ENCODE results near the gene MNAT1.
"Not testable (repeated sequence)": the region's sequence is repeated elsewhere in the genome, so short reads cannot be mapped to it uniquely, and the experiment has no call there.

MNAT1 gene

DNA sequence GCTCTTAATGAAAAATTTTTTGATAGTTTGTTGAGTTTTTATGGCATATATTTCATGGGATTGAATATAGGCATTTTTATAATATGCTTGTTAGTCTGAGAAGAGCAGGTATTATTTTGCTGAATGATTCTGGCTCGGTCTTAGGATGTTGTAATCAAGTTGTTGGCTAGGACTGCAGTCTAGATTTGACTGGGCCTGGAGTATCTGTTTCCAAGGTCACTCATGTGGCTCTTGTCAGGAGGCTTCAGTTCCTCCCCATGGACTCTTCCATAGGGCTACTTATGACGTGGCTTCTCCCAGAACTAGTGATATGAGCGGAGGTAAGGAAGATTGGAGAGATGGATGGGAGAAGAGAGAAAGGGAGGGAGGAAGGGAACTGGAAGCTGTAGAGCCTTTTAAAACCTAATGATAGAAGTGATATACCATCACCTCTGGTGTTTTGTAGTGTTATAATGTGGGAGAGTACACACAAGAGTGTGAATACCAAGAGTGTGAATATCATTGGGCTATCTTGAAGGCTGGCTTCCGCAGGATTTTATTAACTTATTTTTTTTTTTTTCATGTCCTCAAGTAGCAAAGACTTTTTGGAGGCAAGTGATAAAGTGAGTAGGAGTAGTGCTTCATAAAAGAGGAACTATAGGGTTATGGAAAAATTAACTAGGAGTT is 4.4 kb downstream of the MNAT1 start:
- DNase-seq: no peak

- DNase-seq: no peak
These were observed 10.0 kb downstream of the MNAT1 start for GRCh38 chr14:60744566-60744965.

DNA sequence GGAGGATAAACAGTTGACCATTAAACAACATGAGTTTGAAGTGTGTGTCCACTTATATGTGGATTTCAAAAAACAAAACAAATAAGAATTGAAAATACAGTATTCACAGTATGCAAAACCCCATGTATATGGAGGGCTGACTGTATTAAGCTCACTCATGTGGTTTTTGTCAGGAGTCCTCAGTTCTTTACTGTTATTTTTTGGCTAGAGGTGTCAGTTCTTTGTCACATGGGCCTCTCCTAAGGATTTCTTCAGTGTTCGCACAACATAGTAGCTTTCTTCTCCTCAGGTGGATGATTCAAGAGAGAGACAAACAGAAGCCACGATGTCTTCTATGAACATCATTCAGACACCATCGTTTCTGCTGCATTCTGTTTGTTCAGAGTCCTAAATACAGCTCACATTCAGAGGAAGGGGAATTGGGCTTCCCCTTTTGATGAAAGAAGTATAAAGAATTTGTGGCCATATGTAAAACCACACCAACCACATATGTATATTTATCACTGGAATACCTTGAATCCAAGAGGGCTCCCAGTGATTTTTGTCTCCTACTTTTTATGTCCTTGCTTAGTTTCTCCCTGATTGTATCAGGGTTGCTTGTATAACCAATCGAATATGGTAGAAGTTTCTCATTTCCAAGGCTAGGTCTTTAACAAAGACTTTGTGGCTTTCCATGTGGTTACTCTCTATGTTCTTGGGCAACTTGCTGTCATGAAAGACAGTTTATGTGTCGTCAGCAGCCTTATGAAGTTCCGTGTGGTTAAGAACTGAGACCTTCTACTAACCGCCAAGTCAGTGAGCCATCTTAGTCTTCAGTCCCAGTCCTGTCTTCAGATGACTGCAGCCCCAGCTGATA is 18.9 kb downstream of the MNAT1 start:
- peak; percentile 19 for DNase-seq

GRCh38 chr14:60756847-60757246 is 22.3 kb downstream of the MNAT1 start:
- no peak for DNase-seq

DNA sequence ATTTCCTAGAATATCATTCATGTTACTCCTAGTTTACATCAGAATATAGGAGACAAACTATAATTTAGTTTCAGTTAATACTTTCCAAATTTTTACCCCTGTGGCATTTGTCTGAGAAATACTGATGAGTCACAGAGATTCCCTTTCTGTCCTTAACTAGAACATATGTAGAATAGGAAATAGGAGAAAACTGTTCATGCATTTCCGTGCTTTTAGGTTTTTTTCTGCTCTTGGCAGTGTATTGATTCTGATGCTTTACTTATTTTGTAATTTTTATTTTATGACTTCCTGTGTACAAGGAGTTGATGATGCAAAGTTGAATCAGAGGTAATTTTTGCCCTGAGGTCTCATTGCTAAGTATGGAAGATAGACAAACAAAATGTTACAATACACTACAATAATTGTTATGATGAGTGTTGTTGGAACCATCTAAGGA is 23.0 kb downstream of the MNAT1 start:
- DNase-seq: no peak

- DNase-seq: no peak
These were observed 24.3 kb downstream of the MNAT1 start for GRCh38 chr14:60758885-60759284.

DNA sequence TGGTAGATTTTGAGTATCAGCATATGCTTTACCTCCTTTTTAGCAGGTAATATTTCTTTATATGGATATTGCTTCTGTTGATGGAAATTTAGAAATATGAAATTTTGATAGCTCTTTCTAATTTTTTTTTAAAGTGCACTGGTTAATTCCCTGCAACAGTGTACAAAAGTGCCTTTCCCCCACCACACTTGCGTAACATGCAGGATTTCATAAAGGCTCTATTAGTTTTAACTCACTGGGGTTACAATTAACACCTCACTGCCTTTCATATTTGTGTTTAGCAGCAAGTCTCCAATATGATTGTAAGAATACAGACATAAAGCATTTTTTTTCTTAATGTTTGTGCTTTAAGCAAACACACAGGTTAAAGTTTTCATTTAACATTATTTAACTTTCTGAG is 25.6 kb downstream of the MNAT1 start:
- no peak for DNase-seq

DNA sequence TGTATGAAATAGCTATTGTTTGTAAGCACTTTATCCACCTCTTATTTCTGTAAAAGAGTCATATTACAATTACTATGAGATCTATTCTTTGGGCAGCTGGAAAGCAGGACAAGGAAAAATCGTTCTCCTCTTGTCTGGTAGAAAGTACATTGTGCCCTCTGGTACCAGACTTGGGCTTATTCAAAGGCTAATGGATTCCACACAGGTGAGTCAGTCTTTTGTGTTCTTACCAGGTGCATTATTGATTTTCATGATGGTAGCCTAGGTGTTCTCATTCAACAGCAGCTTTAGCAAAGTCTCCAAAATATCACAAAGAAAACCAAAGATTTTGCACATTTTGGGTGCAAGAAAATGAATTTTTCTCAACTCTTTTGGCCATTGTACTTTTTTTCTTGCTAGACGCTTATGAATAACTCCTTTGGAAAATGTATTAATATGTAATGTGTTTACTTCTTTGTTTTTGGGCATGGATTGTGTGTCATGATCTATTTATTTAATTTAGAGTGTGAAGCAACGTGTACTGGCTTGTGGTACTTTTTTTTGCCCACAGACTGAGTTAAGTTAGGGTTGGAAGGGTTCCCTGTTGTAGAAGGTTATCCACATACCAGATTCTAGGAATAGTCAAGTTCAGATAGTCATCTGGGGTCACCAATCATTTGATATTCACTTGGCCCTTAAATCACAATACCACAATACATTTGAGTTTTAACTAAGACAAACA is 26.2 kb downstream of the MNAT1 start:
- no peak for DNase-seq

- no peak for DNase-seq
These were observed 34.0 kb downstream of the MNAT1 start for GRCh38 chr14:60768602-60769001.

- no peak for DNase-seq
These were observed 36.6 kb downstream of the MNAT1 start for GRCh38 chr14:60771117-60771516.

DNA sequence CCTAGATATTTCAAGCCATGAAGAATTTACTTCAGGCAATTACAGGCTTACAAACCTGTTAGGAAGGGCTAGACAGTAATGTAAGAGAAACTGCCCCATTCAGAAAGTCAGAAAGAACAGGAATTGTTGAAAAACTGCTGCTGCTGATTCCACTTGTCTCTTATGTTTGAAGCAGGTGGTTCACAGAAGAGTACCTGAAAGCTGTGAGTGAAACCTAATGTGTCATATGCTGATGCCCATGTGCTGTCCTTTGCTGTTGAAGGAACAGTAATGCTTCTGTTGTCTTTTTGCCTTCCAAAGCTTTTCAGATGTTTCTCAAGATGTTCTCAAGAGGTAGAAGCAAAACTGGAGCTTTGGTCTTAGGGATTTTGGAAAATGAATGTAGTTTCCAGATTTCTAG is 39.0 kb downstream of the MNAT1 start:
- no peak for DNase-seq

DNA sequence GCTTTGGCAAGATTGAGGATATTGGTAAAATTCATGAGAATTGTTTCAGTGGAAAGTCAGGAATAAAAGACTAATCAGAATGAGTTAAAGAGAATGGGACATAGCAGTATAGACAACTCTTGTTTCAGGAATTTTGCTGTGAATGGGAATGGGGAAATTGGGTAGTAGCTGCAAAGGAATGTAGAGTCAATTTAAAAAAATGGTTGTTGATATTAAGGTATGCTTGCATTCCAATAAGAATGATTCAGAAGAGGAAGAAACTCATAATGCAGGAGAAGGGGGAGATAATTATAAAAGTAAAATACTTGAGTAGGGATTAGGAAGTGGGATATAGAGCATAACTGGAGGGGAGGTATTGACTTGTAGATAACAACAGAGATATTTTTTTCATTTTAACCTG is 40.7 kb downstream of the MNAT1 start:
- DNase-seq: no peak

DNA sequence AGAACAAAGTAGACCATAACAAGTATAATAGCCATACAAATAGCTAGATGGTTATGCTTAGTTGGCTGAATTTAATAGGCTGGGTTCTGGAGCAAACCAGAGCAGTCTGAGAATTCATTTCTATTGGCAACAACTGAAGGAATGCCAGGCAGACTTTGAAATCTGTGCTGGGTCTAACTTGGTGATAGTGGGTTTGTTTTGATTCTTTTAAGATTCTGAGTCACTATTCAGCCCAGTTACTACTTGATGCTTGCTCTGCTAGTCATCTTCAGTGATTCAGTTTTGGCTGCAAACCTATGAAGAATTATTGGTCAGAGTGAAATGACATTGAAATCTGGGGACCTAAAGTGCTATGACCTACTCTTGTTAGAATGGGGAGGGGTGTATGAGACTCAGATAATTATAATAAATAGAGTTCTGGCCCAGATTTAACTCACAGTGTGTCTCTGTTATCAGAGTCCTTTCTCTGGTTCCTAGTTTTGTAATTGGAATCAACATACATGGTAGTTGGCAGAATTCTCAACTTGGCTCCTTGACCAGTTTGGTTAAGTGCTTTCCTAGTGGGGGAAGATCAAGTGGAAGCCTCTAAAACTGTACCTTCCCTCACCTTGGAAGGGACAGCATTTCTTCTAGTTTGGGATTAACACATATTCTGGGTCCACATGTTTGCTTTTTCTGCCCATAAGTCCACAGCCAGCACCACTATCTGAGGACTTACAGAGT is 43.5 kb downstream of the MNAT1 start:
- no peak for DNase-seq

GRCh38 chr14:60779745-60780514 is 45.4 kb downstream of the MNAT1 start:
- not testable (repeated sequence) for DNase-seq

- DNase-seq: not testable (repeated sequence)
These were observed 46.0 kb downstream of the MNAT1 start for GRCh38 chr14:60780558-60780957.

DNA sequence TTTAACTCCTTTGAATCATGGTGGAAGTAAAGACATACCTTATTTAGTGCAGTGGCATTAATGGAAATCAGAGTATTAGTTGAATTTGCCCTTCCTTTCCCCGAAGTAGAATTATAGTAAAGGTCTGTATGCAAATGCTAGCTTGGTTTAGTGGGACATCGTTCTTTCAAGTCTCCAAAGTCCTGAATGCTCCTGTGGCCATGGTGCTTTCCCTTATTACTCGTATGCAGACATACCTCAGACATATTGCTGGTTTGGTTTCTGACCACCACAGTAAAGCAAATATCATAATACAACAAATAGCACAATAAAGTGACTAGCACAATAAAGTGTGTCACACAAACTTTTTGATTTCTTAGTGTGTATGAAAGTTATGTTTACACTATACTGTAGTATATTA is 52.3 kb downstream of the MNAT1 start:
- no peak for DNase-seq

DNA sequence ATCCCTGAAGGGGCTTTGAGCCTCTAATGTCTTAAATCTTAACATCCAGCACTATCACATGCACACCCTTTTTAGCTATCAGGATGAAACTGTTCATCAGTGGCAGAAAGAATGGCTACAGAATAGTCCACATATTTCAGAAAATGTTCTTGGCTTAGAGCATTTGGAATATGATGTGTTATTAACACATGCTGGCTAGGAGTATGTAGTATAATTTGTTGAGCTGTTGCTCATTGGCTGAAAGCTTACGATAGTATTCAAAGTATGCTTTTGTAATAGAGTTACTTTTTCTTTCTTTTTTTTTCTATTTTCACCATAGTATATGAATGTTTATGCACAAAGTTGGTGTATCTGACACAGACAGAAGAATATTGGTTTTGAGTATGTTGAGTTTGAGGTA is 55.1 kb downstream of the MNAT1 start:
- DNase-seq: no peak

DNA sequence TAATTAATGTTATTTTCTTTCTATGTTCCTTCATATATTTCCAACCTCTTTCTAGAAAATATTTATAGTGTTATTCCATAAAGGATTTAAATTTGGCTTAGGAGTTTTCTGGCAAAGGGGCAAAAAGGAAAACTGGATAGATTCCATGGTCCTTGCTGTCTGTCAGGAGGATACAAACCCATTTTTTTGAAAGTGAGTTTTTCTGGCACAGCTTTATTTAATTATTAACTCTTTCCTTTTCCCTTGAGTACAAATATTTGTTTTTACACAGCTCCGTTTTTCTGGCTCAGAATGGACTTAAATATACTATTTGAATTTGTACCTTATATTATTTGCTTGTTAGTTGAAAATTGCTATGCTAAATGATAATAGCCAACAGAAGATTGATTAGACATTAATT is 56.3 kb downstream of the MNAT1 start:
- no peak for DNase-seq

DNA sequence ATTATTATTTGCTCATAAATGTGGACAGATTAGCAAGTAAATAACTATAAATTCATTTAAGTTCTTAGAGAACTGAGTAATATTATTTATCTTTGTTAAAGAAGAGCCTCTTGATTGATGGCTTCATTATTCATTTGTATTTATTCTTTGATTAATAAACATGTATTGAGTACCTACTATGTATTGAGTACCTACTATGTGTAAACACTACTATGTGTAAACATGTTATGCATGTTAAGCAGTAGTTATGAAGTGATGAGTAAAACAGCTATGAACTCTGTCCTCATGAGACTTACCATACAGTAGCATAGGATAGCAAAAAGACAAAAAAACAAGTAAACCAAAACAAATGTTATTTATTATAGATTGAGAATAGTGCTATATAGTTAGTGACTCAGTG is 61.9 kb downstream of the MNAT1 start:
- DNase-seq: no peak

- DNase-seq: no peak
These were observed 65.8 kb downstream of the MNAT1 start for GRCh38 chr14:60800409-60800808.

GRCh38 chr14:60803871-60804270 is 69.3 kb downstream of the MNAT1 start:
- DNase-seq: no peak

GRCh38 chr14:60805841-60806430 is 71.4 kb downstream of the MNAT1 start:
- DNase-seq: no peak

Data from femur (tissue), 1 donor.